Parathyroid adenoma (tissue), 2 donors: Measurements from ENCODE around the gene IRF6.

Experiments used
- H2AFZ ChIP-seq: fragments of 300-600 bp; sonication (generic); one replicate; pipeline ENCODE4 v1.7.0; 2017; ENCODE audit warnings: antibody characterized with exemption, mild to moderate bottlenecking
- H3K27ac ChIP-seq: fragments of 300-600 bp; sonication (generic); one replicate; pipeline ENCODE4 v1.7.0; 2017
- H3K27me3 ChIP-seq: fragments of 300-600 bp; sonication (generic); one replicate; pipeline ENCODE4 v1.7.0; 2017; ENCODE audit warnings: low read length; ENCODE audit not compliant: control insufficient read depth, insufficient read depth
- H3K36me3 ChIP-seq: fragments of 300-600 bp; sonication (generic); one replicate; pipeline ENCODE4 v1.7.0; 2017; ENCODE audit warnings: low read length; ENCODE audit not compliant: control insufficient read depth, insufficient read depth
- H3K4me1 ChIP-seq: fragments of 300-600 bp; sonication (generic); one replicate; pipeline ENCODE4 v1.7.0; 2017; ENCODE audit warnings: control low read depth
- H3K4me2 ChIP-seq: fragments of 300-600 bp; sonication (generic); one replicate; pipeline ENCODE4 v1.7.0; 2017; ENCODE audit warnings: low read length
- H3K4me3 ChIP-seq: fragments of 300-600 bp; sonication (generic); one replicate; pipeline ENCODE4 v1.7.0; 2017; ENCODE audit warnings: low read depth, low read length
- H3K79me2 ChIP-seq: fragments of 300-600 bp; sonication (generic); one replicate; pipeline ENCODE4 v1.7.0; 2017; ENCODE audit warnings: control low read depth
- H3K9ac ChIP-seq: fragments of 300-600 bp; sonication (generic); one replicate; pipeline ENCODE4 v1.7.0; 2017; ENCODE audit warnings: mild to moderate bottlenecking
- H3K9me3 ChIP-seq: fragments of 300-600 bp; sonication (generic); one replicate; pipeline ENCODE4 v1.7.0; 2017; ENCODE audit warnings: low read length; ENCODE audit not compliant: control insufficient read depth
- CTCF ChIP-seq: fragments of 300-600 bp; sonication (generic); IDR thresholded peaks from one replicate; pipeline ENCODE4 v1.7.0; 2017; ENCODE audit warnings: antibody characterized with exemption, mild to moderate bottlenecking
- donor health status: primary hyperparathyroidism.

The IRF6 gene

GRCh38 chr1:209758400-209758799 lies 47.5 kb downstream of the IRF6 start:
- Histone ChIP-seq H3K27ac (no peak overlapping the region), H2AFZ (no peak overlapping the region), H3K9ac (no peak overlapping the region), H3K9me3 (no peaks in the 10 kb centered on the region), H3K4me1 (no peaks in the 10 kb centered on the region), H3K27me3 (no peaks in the 10 kb centered on the region), H3K79me2 (no peaks in the 10 kb centered on the region), H3K4me2 (no peak overlapping the region), H3K36me3 (no peaks in the 10 kb centered on the region), H3K4me3 (no peak overlapping the region)
- no peak for TF ChIP-seq CTCF

- no peaks in the 10 kb centered on the region for H3K79me2 ChIP-seq
- no peak overlapping the region for H2AFZ ChIP-seq
- H3K4me2 ChIP-seq = no peak overlapping the region
- no peaks in the 10 kb centered on the region for H3K27me3 ChIP-seq
- H3K9me3 ChIP-seq = no peaks in the 10 kb centered on the region
- H3K9ac ChIP-seq = no peak overlapping the region
- H3K36me3 ChIP-seq = no peaks in the 10 kb centered on the region
- no peak overlapping the region for H3K27ac ChIP-seq
- TF ChIP-seq CTCF = no peak
- H3K4me3 ChIP-seq = no peak overlapping the region
- no peaks in the 10 kb centered on the region for H3K4me1 ChIP-seq
Measured at GRCh38 chr1:209756615-209757445, 49.1 kb downstream of the IRF6 start.

- no peaks in the 10 kb centered on the region for H3K4me1 ChIP-seq
- H3K79me2 ChIP-seq = no peaks in the 10 kb centered on the region
- TF ChIP-seq CTCF = no peak
- H3K4me3 ChIP-seq = no peak within 1 kb of the TSS
- H2AFZ ChIP-seq = no peak within 1 kb of the TSS
- H3K9ac ChIP-seq = no peak within 1 kb of the TSS
- H3K9me3 ChIP-seq = no peaks in the 10 kb centered on the region
- H3K27me3 ChIP-seq = no peaks in the 10 kb centered on the region
- H3K27ac ChIP-seq = no peak within 1 kb of the TSS
- no peak within 1 kb of the TSS for H3K4me2 ChIP-seq
- no peaks in the 10 kb centered on the region for H3K36me3 ChIP-seq
Measured at GRCh38 chr1:209755926-209756614, 49.9 kb downstream of the IRF6 start, which contains the start of gene TRAF3IP3. Gene TRAF3IP3 (plus strand): TSS chr1:209756053. CDS start chr1:209760040, 3,987 bp downstream.

- Histone ChIP-seq H3K27ac (no peak overlapping the region), H3K79me2 (no peaks in the 10 kb centered on the region), H2AFZ (no peak overlapping the region), H3K27me3 (no peaks in the 10 kb centered on the region), H3K9me3 (no peaks in the 10 kb centered on the region), H3K4me2 (no peak overlapping the region), H3K4me1 (no peaks in the 10 kb centered on the region), H3K36me3 (no peaks in the 10 kb centered on the region), H3K9ac (no peak overlapping the region), H3K4me3 (no peak overlapping the region)
- TF ChIP-seq CTCF = no peak
Measured at GRCh38 chr1:209755256-209755655, 50.7 kb downstream of the IRF6 start.
